Pancreas (tissue), 10 donors: Measurements from ENCODE around the gene DLAT. TPM values are rescaled to one million over a fixed set of nuclear protein-coding genes. Genes with fewer than 3 reads are reported as not detected.
"Not testable (repeated sequence)": the region's sequence is repeated elsewhere in the genome, so short reads cannot be mapped to it uniquely, and the experiment has no call there.

ENCODE experiments used
- ATAC-seq, 4 donors: fragments of 200-7000 bp; cut with Tn5 transposase; one replicate each; pipeline versions ENCODE4 v1.8.0 to v1.9.1; 2020; ENCODE audit warnings: mild to moderate bottlenecking in 4 of 4, moderate library complexity in 4 of 4
- DNase-seq, 6 donors: peaks; one replicate each; pipeline ENCODE4 v3.0.0-alpha.2; 2020
- FAIRE-seq: peaks from 2 replicates; lab custom pipeline; 2012; peaks lifted over from hg19 to GRCh38; lab: Jason Lieb, UNC
- H3K27ac ChIP-seq, 4 donors: fragments of 200-600 bp; sonication (generic); 1 replicate in 3 of 4; 2 replicates in 1 of 4; pipeline versions ENCODE4 v1.5.0 to v1.8.0; 2020
- H3K27me3 ChIP-seq, 4 donors: fragments of 200-600 bp; one replicate each; pipeline ENCODE4 v1.8.0; 2021
- H3K36me3 ChIP-seq, 3 donors: fragments of 200-600 bp; sonication (generic) in 1 of 3; one replicate each; pipeline versions ENCODE4 v1.5.0 to v1.8.0; 2020 to 2021
- H3K4me1 ChIP-seq, 3 donors: fragments of 200-600 bp; one replicate each; pipeline ENCODE4 v1.8.0; 2021
- H3K4me3 ChIP-seq, 4 donors: fragments of 200-600 bp; sonication (generic) in 2 of 4; one replicate each; pipeline versions ENCODE4 v1.5.0 to v1.8.0; 2020 to 2021
- H3K9me3 ChIP-seq, 4 donors: fragments of 200-600 bp; one replicate each; pipeline ENCODE4 v1.8.0; 2021
- WGBS, 2 donors: extraction: QIAGEN DNeasy Blood & Tissue Kit; methylation state at CpG; one replicate each; pipeline ENCODE4 v1.1.7; 2013; 5-methylcytosine and 5-hydroxymethylcytosine counted together
- intact Hi-C, 3 donors: fragments of 100-400 bp; cut with DNase I; formaldehyde crosslinking; loops; one replicate each; pipeline versions ENCODE4 v1.11.1 to v1.14.2; 2022
- polyA plus RNA-seq, 2 donors: library from polyadenylated mRNA; stranded (reverse); fragments of 200-250 nt; gene quantifications; one replicate each; pipeline ENCODE4 v1.2.3, GENCODE V29; 2013
- total RNA-seq, 6 donors: library from RNA; stranded (reverse); fragmentation: NEBNext Ultra II Directional in 4 of 6; extraction: Animal tissue kit (Norgen Biotek cat#: 25700) in 4 of 6; gene quantifications; one replicate each; pipeline versions ENCODE4 v1.2.1 to v1.2.4, GENCODE V29; 2021 to 2023
- TF ChIP-seq, protein P1 (sequence below), 4 donors: fragments of 200-600 bp; sonication (generic) in 3 of 4; IDR thresholded peaks; one replicate each; pipeline versions ENCODE4 v1.5.0 to v1.8.0; 2021; ENCODE audit warnings: antibody characterized with exemption in 4 of 4
- donor health status: healthy with polysubstance abuse.
- donor health status: DM: no; HTN: no; CAD: no; lungs with moderate emphysema.
- donor health status: DM: no; HTN: no; CAD: no.
- donor health status: control.
- donor health status: control.
- donor health status: Bipolar disorder and iron deficiency.
- donor health status: DM: yes; HTN: yes; CAD: no.
- donor health status: DM: no; HTN: no; CAD: no.
- donor health status: DM: no; HTN: no; CAD: no.
- donor health status: DM: yes; HTN: yes; CAD: no.

The DLAT gene
- total and polyA plus RNA-seq, 8 donors: 4.2 to 13.9 (median 7.9) TPM

DNA sequence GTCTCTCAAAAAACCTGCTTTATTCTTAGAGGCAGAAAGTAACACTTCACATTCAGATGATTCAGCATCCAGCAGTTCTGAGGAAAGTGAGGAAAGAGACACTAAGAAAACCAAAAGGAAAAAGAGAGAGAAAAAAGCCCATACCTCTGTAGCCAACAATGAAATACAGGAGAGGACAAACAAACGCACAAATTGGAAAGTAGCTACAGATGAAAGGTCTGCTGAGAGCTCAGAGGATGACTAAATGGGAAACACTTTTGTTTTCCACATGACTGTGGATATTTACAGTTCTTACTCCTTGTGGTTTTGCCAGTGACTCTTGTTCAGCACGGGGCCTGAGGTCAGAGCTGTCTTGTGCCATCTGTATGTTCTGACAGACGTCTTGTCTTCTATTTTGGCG lies 57.5 kb downstream of the DLAT start:
- peaks cover 2 to 10% (median 3%) of the 10 kb centered on the region in 3 donors for H3K4me1 ChIP-seq
- no peak for ATAC-seq
- H3K27me3 ChIP-seq: no peaks in the 10 kb centered on the region
- intact Hi-C loops: no loop called here
- H3K4me3 ChIP-seq: no peak overlapping the region
- FAIRE-seq: no peak
- H3K9me3 ChIP-seq: no peaks in the 10 kb centered on the region
- H3K36me3 ChIP-seq: peaks cover 0 to 55% (median 30%) of the 10 kb centered on the region in 3 donors
- no peak for DNase-seq
- WGBS, 2 donors: 72 to 76% methylated on average over 4 of the region's 4 CpGs
- no peak overlapping the region for H3K27ac ChIP-seq
- TF ChIP-seq, protein P1, sequence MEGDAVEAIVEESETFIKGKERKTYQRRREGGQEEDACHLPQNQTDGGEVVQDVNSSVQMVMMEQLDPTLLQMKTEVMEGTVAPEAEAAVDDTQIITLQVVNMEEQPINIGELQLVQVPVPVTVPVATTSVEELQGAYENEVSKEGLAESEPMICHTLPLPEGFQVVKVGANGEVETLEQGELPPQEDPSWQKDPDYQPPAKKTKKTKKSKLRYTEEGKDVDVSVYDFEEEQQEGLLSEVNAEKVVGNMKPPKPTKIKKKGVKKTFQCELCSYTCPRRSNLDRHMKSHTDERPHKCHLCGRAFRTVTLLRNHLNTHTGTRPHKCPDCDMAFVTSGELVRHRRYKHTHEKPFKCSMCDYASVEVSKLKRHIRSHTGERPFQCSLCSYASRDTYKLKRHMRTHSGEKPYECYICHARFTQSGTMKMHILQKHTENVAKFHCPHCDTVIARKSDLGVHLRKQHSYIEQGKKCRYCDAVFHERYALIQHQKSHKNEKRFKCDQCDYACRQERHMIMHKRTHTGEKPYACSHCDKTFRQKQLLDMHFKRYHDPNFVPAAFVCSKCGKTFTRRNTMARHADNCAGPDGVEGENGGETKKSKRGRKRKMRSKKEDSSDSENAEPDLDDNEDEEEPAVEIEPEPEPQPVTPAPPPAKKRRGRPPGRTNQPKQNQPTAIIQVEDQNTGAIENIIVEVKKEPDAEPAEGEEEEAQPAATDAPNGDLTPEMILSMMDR (IDR thresholded peaks at IDR 0.05): no peak

DNA sequence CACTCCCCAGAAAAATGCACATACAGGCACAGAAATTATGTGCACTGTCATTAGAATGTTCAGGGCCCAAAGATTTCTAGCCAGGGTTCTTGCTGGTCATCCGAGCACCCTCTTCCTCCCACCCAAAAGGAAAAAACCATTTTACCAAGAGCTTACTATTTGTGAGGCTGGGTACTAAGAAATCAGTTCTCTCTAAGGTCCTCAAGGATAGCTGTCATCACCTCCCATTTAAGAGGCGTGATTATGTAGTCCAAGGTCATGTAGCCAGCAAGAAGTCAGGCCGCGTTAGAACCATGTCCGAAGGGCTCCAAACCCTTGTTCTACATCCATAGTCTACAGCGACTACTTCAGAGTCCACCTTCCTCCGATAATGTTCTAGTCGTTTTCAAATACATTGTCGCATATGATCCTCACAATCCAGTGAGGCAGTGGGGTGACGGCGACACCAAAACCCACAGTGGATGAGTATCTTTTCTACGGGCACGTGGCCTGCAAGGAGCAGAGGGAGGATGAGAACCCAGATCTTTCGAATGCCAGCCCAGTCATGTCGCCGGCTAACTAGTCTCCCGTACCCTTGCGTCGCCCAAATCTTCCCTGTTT lies 60.7 kb downstream of the DLAT start:
- TF ChIP-seq, protein P1 (IDR thresholded peaks at IDR 0.05): no peak
- Histone ChIP-seq H3K4me1 (peaks cover 12 to 16% (median 15%) of the 10 kb centered on the region in 3 donors), H3K36me3 (peaks cover 0 to 47% (median 27%) of the 10 kb centered on the region in 3 donors), H3K9me3 (no peaks in the 10 kb centered on the region), H3K27me3 (no peaks in the 10 kb centered on the region), H3K4me3 (peak overlapping the region; percentile 46 to 80 (median 64)), H3K27ac (peak overlapping the region in 3 of 4 donors; percentile 35 to 70 (median 67))
- ATAC-seq (peak; percentile 30 to 70 (median 60)), DNase-seq (peak in 1 of 6 donors; percentile 18), FAIRE-seq (no peak)
- intact Hi-C loops: no loop called here
- WGBS, 2 donors: 3 to 4% methylated on average over 19 of the region's 19 CpGs

DNA sequence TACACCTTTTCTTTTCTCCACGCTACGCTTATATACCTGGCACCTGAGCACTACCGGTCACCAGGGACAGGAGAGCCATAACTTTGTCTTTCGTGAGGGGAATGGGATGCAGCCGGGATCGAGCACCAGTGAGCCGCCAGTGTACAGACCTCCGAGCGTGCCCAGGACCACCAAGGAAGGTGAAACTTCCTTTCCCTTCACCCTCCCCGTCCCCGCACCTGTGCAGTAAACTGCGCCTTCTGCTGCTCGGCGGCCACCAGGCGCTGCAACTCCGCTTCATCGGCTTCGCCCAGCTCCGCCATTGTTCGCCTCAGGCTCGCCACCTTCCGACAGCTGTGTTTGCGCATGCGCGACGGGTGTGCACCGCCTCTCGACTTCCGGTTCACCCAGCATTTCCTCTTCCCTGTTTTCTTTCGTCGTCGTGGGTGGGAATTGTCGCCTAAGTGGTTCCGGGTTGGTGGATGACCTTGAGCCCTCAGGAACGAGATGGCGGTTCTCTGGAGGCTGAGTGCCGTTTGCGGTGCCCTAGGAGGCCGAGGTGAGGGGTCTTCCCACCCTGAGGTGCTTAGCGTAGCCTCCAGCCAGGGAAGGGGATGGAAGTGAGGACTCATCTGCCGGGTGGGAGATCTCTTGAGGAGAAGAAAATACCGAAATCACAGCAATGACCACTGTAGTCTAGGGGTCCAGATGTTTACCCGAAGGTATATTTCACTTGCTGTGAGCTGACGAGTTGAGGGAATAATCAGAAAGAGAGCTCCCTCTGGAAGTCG lies 61.4 kb downstream of the DLAT start, which contains the start of the genes SDHD and TIMM8B:
SDHD (plus strand) TSS at position 452 of the 770 bp plus-strand sequence; CDS start at position 487, 35 bp downstream.
TIMM8B (minus strand) TSS at position 335 of the 770 bp plus-strand sequence; CDS start at position 302, 33 bp downstream.
- Histone ChIP-seq H3K27ac (peak within 1 kb of the TSS; percentile 35 to 70 (median 58)), H3K9me3 (no peaks in the 10 kb centered on the region), H3K4me1 (peaks cover 12 to 16% (median 15%) of the 10 kb centered on the region in 3 donors), H3K27me3 (no peaks in the 10 kb centered on the region), H3K4me3 (peak within 1 kb of the TSS; percentile 46 to 80 (median 64)), H3K36me3 (peaks cover 0 to 53% (median 25%) of the 10 kb centered on the region in 3 donors)
- DNase-seq (peak; percentile 93 to 98 (median 96)), FAIRE-seq (peak; percentile 60), ATAC-seq (peak; percentile 97 to 99 (median 98))
- 0% methylated on average over 45 of the region's 45 CpGs for WGBS, 2 donors
- TF ChIP-seq, protein P1 (IDR thresholded peaks at IDR 0.05): no peak
- intact Hi-C loops: no loop called here

DNA sequence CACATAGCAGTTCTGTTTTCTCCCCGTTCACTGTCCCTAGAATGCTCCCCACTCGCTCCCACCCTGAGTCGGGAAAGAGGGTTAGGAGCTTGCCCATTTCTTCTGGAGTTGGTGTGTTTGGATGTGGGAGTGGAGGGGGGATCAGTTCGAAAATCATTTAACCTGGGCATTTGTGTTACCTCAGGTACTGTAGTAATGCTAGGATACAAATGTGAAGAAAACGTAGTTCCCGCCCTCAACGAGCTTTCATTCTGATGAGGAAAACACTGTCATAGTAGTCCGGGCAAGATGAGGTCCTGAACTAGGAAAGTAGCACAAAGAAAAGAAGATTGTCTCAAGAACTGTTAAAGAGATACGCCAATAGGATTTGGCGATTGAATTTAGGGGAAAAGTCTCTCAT lies 62.0 kb downstream of the DLAT start:
- H3K4me1 ChIP-seq: peaks cover 12 to 16% (median 15%) of the 10 kb centered on the region in 3 donors
- WGBS, 2 donors: 12 to 13% methylated on average over 10 of the region's 10 CpGs
- ATAC-seq: peak in 3 of 4 donors; percentile 1 to 9 (median 2)
- H3K27me3 ChIP-seq: no peaks in the 10 kb centered on the region
- intact Hi-C loops: no loop called here
- TF ChIP-seq, protein P1 (IDR thresholded peaks at IDR 0.05): no peak
- peak overlapping the region; percentile 46 to 80 (median 64) for H3K4me3 ChIP-seq
- no peak for FAIRE-seq
- H3K9me3 ChIP-seq: no peaks in the 10 kb centered on the region
- H3K27ac ChIP-seq: peak overlapping the region in 3 of 4 donors; percentile 35 to 70 (median 67)
- peaks cover 0 to 58% (median 19%) of the 10 kb centered on the region in 3 donors for H3K36me3 ChIP-seq
- no peak for DNase-seq

DNA sequence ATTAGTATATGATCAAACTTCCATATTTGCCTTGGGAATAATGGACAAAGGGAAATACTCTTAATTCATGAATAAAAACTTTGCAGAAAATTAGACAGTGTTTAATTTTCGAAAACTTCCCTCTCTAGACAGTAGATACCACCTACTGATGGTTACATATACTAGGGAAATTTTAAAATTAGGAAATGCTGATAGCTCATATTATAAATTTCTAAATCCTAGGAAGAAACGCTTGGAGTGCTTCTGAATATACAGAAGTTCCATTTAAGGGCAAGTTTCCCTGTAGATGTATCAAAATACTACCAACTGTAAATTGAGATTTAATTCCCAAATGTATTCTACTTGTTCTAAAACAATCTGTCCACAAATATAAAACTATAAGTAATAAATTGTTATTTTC lies 70.1 kb downstream of the DLAT start:
- H3K27me3 ChIP-seq, H3K4me3 ChIP-seq, H3K9me3 ChIP-seq, DNase-seq, H3K4me1 ChIP-seq, H3K27ac ChIP-seq, ATAC-seq: not testable (repeated sequence)
- peak; percentile 85 for FAIRE-seq
- intact Hi-C loops: loop anchor here in 1 of 3 donors (10.0 kb wide), 1 partner anchor 189 kb away; no protein-coding TSS in a partner anchor
- peaks cover 0 to 42% (median 0%) of the 10 kb centered on the region in 3 donors for H3K36me3 ChIP-seq
- WGBS, 2 donors: 92 to 95% methylated on average over 2 of the region's 2 CpGs
